IMR-90 (cell line): ENCODE data around the gene CFAP251. TPM values are rescaled to one million over a fixed set of nuclear protein-coding genes. Genes with fewer than 3 reads are reported as not detected.

Experiments
- ATAC-seq: fragments of 200-7000 bp; cut with Tn5 transposase; 2 replicates; pipeline ENCODE4 v1.9.1; 2020; ENCODE audit warnings: low read depth, mild to moderate bottlenecking, moderate library complexity
- BruUV-seq: library from RNA; stranded (reverse); fragments of 400-500 nt; replicated peaks from 2 replicates; lab custom pipeline; 2021; lab: Mats Ljungman, UMichigan
- CTCF ChIA-PET: fragments of 300-600 bp; formaldehyde crosslinking; extraction: SDS; loops from one replicate; lab custom pipeline; 2021; ENCODE audit warnings: antibody characterized with exemption; lab: Yijun Ruan, JAX
- POLR2A ChIA-PET: fragments of 300-600 bp; sonication (Branson Sonifier 250); formaldehyde crosslinking; loops from one replicate; lab custom pipeline; 2022; ENCODE audit warnings: antibody characterized with exemption; ENCODE audit not compliant: unreplicated experiment; lab: Charles Lee
- DNase-seq: peaks from one replicate; pipeline ENCODE4 v3.0.0; 2013
- H2AFZ ChIP-seq: replicated peaks from 2 replicates; pipeline ENCODE3; 2013; ENCODE audit warnings: low read length, mild to moderate bottlenecking; ENCODE audit not compliant: poor library complexity
- H2AK5ac ChIP-seq: 2 replicates; pipeline ENCODE4 v1.6.1; 2013; ENCODE audit warnings: low read depth, low read length, inconsistent platforms
- H2AK9ac ChIP-seq: replicated peaks from 2 replicates; pipeline ENCODE3; 2013; ENCODE audit warnings: mild to moderate bottlenecking, low read depth, low read length, moderate library complexity; ENCODE audit not compliant: poor library complexity
- H2BK120ac ChIP-seq: 2 replicates; pipeline ENCODE4 v1.6.1; 2013; ENCODE audit warnings: low read depth, low read length, inconsistent platforms
- H2BK15ac ChIP-seq: 3 replicates; pipeline ENCODE4 v1.6.1; 2013; ENCODE audit warnings: low read depth, low read length, inconsistent platforms
- H2BK20ac ChIP-seq: 2 replicates; pipeline ENCODE4 v1.6.1; 2013; ENCODE audit warnings: low read depth, mild to moderate bottlenecking, inconsistent platforms, low read length, moderate library complexity
- H2BK5ac ChIP-seq: 2 replicates; pipeline ENCODE4 v1.6.1; 2013; ENCODE audit warnings: mild to moderate bottlenecking, low read depth, low read length, inconsistent platforms; ENCODE audit not compliant: poor library complexity, severe bottlenecking
- H3K14ac ChIP-seq: replicated peaks from 2 replicates; pipeline ENCODE4 v1.6.1; 2013; ENCODE audit warnings: low read depth, low read length, inconsistent platforms
- H3K18ac ChIP-seq: 2 replicates; pipeline ENCODE4 v1.6.1; 2013; ENCODE audit warnings: low read depth, low read length, control low read depth
- H3K23ac ChIP-seq: 2 replicates; pipeline ENCODE4 v1.6.1; 2013; ENCODE audit warnings: low read depth, low read length, inconsistent platforms
- H3K27ac ChIP-seq: 2 replicates; pipeline ENCODE4 v1.5.1; 2013; ENCODE audit warnings: mild to moderate bottlenecking, control low read depth, low read length; ENCODE audit not compliant: insufficient read depth
- H3K27me3 ChIP-seq: 2 replicates; pipeline ENCODE4 v1.6.1; 2013; ENCODE audit warnings: low read length; ENCODE audit not compliant: control insufficient read depth, insufficient read depth
- H3K36me3 ChIP-seq: 2 replicates; pipeline ENCODE4 v1.6.1; 2013; ENCODE audit warnings: low read length, mixed read lengths; ENCODE audit not compliant: control insufficient read depth, insufficient read depth
- H3K4ac ChIP-seq: 2 replicates; pipeline ENCODE4 v1.6.1; 2013; ENCODE audit warnings: low read depth, low read length, inconsistent platforms
- H3K4me1 ChIP-seq: 2 replicates; pipeline ENCODE4 v1.6.1; 2013; ENCODE audit warnings: low read length, mixed read lengths; ENCODE audit not compliant: control insufficient read depth, insufficient read depth
- H3K4me2 ChIP-seq: 2 replicates; pipeline ENCODE4 v1.6.1; 2013; ENCODE audit warnings: low read depth, mild to moderate bottlenecking, control low read depth, low read length, moderate library complexity
- H3K4me3 ChIP-seq: 2 replicates; pipeline ENCODE4 v1.5.1; 2013; ENCODE audit warnings: low read depth, mild to moderate bottlenecking, control low read depth, low read length, moderate library complexity; ENCODE audit not compliant: insufficient read depth
- H3K56ac ChIP-seq: 2 replicates; pipeline ENCODE4 v1.6.1; 2013; ENCODE audit warnings: low read length, inconsistent platforms; ENCODE audit not compliant: insufficient read depth; ENCODE audit errors: extremely low read depth
- H3K79me1 ChIP-seq, 2 experiments: 2 replicates each; pipeline ENCODE4 v1.6.1; 2013; ENCODE audit warnings: low read length in 2 of 2, inconsistent platforms in 1 of 2, low read depth in 1 of 2
- H3K9ac ChIP-seq: 2 replicates; pipeline ENCODE4 v1.6.1; 2013; ENCODE audit warnings: low read depth, low read length, control low read depth
- H3K9me1 ChIP-seq: 2 replicates; pipeline ENCODE4 v1.6.1; 2013; ENCODE audit warnings: low read length, inconsistent platforms; ENCODE audit not compliant: insufficient read depth
- H3K9me3 ChIP-seq: 2 replicates; pipeline ENCODE4 v1.6.1; 2013; ENCODE audit warnings: low read length; ENCODE audit not compliant: control insufficient read depth, insufficient read depth
- H4K20me1 ChIP-seq: 2 replicates; pipeline ENCODE4 v1.6.1; 2013; ENCODE audit warnings: low read length, inconsistent platforms; ENCODE audit not compliant: insufficient read depth
- H4K5ac ChIP-seq: 2 replicates; pipeline ENCODE4 v1.6.1; 2013; ENCODE audit warnings: mild to moderate bottlenecking, low read depth, low read length, control low read depth
- H4K8ac ChIP-seq, 2 experiments: 2 replicates each; pipeline ENCODE4 v1.6.1; 2013; ENCODE audit warnings: low read depth in 2 of 2, low read length in 2 of 2, control low read depth in 1 of 2, inconsistent platforms in 1 of 2
- H4K91ac ChIP-seq: 2 replicates; pipeline ENCODE4 v1.6.1; 2013; ENCODE audit warnings: low read depth, low read length, inconsistent platforms; ENCODE audit not compliant: insufficient read depth
- CEBPB ChIP-seq: IDR thresholded peaks from 2 replicates; pipeline ENCODE4 v1.6.1; 2012; ENCODE audit warnings: low read depth, low read length, improper control_type of control experiment
- CTCF ChIP-seq: conservative IDR thresholded peaks from 2 replicates; pipeline ENCODE4 v1.5.1; 2012; ENCODE audit warnings: mild to moderate bottlenecking, low read depth, low read length, improper control_type of control experiment
- ELK1 ChIP-seq: fragments of 150-350 bp; IDR thresholded peaks from 2 replicates; pipeline ENCODE4 v1.6.1; 2016; ENCODE audit warnings: low read depth, mild to moderate bottlenecking, low read length, moderate library complexity, borderline replicate concordance
- MXI1 ChIP-seq: IDR thresholded peaks from 2 replicates; pipeline ENCODE4 v1.6.1; 2012; ENCODE audit warnings: low read depth, mild to moderate bottlenecking, low read length, moderate library complexity, borderline replicate concordance
- NFE2L2 ChIP-seq: fragments of 150-350 bp; IDR thresholded peaks from 2 replicates; pipeline ENCODE4 v1.6.1; 2016; ENCODE audit warnings: low read depth, mild to moderate bottlenecking, low read length
- POLR2A ChIP-seq: IDR thresholded peaks from 2 replicates; pipeline ENCODE4 v1.6.1; 2012; ENCODE audit warnings: mild to moderate bottlenecking, low read depth, low read length
- WGBS, 2 experiments: methylation state at CpG; one replicate each; pipeline versions ENCODE4 v1.1.5 to v1.1.7; 2013; ENCODE audit warnings: missing lambda C conversion rate in 2 of 2; ENCODE audit not compliant: insufficient read length in 1 of 2; ENCODE audit errors: extremely low coverage in 2 of 2; 5-methylcytosine and 5-hydroxymethylcytosine counted together
- dilution Hi-C: fragments of 300-500 bp; cut with HindIII; formaldehyde crosslinking; loops from one replicate; pipeline ENCODE4 v1.14.3; 2018; ENCODE audit warnings: low sequenced_read_pairs; ENCODE audit not compliant: unreplicated experiment
- in situ Hi-C: fragments of 300-500 bp; cut with MboI; formaldehyde crosslinking; loops from 3 replicates; pipeline ENCODE4 v1.14.3; 2019; ENCODE audit warnings: low sequenced_read_pairs, inconsistent platforms, mixed read lengths
- intact Hi-C: fragments of 100-400 bp; cut with micrococcal nuclease; formaldehyde crosslinking; loops from 2 replicates; pipeline ENCODE4 v1.10.0; 2022
- polyA plus RNA-seq, 3 experiments: library from polyadenylated mRNA; depleted of rRNA; stranded (reverse); fragments of >200 nt; gene quantifications; 2 replicates each; pipeline ENCODE4 v1.2.3, GENCODE V29; 2012; ENCODE audit warnings: low replicate concordance in 1 of 3
- total RNA-seq: library from RNA; depleted of rRNA; stranded (reverse); fragments of >200 nt; gene quantifications from 2 replicates; pipeline ENCODE4 v1.2.3, GENCODE V29; 2012

Gene CFAP251
- total and polyA plus RNA-seq, 2 of the 4 experiments (the other 2 are of a cell fraction), result 7.8 to 9.1 TPM

GRCh38 chr12:121986489-121987245 lies 68.3 kb downstream of the CFAP251 start:
- no peak overlapping the region for H2AK5ac ChIP-seq
- POLR2A ChIA-PET, result no interaction called here
- no peak overlapping the region for H2BK120ac ChIP-seq
- no peak for ATAC-seq
- no peak for DNase-seq
- no peak overlapping the region for H3K56ac ChIP-seq
- no peaks in the 10 kb centered on the region for H4K20me1 ChIP-seq
- dilution Hi-C loops (no loop called here), in situ Hi-C loops (no loop called here), intact Hi-C loops (no loop called here)
- no peak overlapping the region for H2AK9ac ChIP-seq
- CTCF ChIA-PET, result no interaction called here
- no peak overlapping the region for H4K5ac ChIP-seq
- no peak overlapping the region for H3K27ac ChIP-seq
- no peak overlapping the region for H3K4me3 ChIP-seq
- no peak overlapping the region for H3K14ac ChIP-seq
- H3K36me3 ChIP-seq, result no peaks in the 10 kb centered on the region
- no peaks in the 10 kb centered on the region for H3K79me1 ChIP-seq
- H3K23ac ChIP-seq, result no peak overlapping the region
- no peak overlapping the region for H4K8ac ChIP-seq
- peaks cover 6% of the 10 kb centered on the region for H3K4me1 ChIP-seq
- H3K4me2 ChIP-seq, result no peak overlapping the region
- no peak overlapping the region for H3K18ac ChIP-seq
- no peak overlapping the region for H2BK15ac ChIP-seq
- H3K9me3 ChIP-seq, result no peaks in the 10 kb centered on the region
- no peak for TF ChIP-seq POLR2A
- no peak for TF ChIP-seq MXI1
- no peak for TF ChIP-seq CTCF
- TF ChIP-seq CEBPB, result no peak
- no peak for TF ChIP-seq NFE2L2
- no peak for TF ChIP-seq ELK1
- no TSS peak for BruUV-seq
- 98% methylated on average over 7 of the region's 14 CpGs; no CpG with 5 or more reads in 1 of the 2 experiments for WGBS, 2 experiments
- no peak overlapping the region for H2BK20ac ChIP-seq
- H3K4ac ChIP-seq, result no peak overlapping the region
- H2BK5ac ChIP-seq, result no peak overlapping the region
- no peaks in the 10 kb centered on the region for H3K27me3 ChIP-seq
- no peak overlapping the region for H4K91ac ChIP-seq
- H3K9ac ChIP-seq, result no peak overlapping the region
- H3K9me1 ChIP-seq, result peaks cover 4% of the 10 kb centered on the region; the same call in 1 of the 2 replicates
- H2AFZ ChIP-seq, result no peak overlapping the region
